ENCODE measurements around the gene TNFSF13B.

- no peak for TF ChIP-seq EZH2 (IDR thresholded peaks at IDR 0.05; ENCODE audit: borderline replicate concordance, low read depth, low read length, severe bottlenecking)
- no peak for TF ChIP-seq MAX (IDR thresholded peaks at IDR 0.05; ENCODE audit: insufficient read depth, insufficient read length)
- TF ChIP-seq POLR2A (IDR thresholded peaks at IDR 0.05; ENCODE audit: low read depth, low read length): no peak
- TF ChIP-seq, protein P1, sequence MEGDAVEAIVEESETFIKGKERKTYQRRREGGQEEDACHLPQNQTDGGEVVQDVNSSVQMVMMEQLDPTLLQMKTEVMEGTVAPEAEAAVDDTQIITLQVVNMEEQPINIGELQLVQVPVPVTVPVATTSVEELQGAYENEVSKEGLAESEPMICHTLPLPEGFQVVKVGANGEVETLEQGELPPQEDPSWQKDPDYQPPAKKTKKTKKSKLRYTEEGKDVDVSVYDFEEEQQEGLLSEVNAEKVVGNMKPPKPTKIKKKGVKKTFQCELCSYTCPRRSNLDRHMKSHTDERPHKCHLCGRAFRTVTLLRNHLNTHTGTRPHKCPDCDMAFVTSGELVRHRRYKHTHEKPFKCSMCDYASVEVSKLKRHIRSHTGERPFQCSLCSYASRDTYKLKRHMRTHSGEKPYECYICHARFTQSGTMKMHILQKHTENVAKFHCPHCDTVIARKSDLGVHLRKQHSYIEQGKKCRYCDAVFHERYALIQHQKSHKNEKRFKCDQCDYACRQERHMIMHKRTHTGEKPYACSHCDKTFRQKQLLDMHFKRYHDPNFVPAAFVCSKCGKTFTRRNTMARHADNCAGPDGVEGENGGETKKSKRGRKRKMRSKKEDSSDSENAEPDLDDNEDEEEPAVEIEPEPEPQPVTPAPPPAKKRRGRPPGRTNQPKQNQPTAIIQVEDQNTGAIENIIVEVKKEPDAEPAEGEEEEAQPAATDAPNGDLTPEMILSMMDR (IDR thresholded peaks at IDR 0.05; ENCODE audit: extremely low read depth in 1 of 2, insufficient read depth in 1 of 2, low read depth in 1 of 2, low read length in 2 of 2): no peak
- no peak for TF ChIP-seq POLR2AphosphoS5 (IDR thresholded peaks at IDR 0.05; ENCODE audit: insufficient read depth, low read depth, low read length)
- no peak for TF ChIP-seq MYC (IDR thresholded peaks at IDR 0.05; ENCODE audit: low read depth, low read length)
Measured at GRCh38 chr13:108315273-108315672, 45.8 kb downstream of the TNFSF13B start.
